Measurements from ENCODE around the gene TBX2.

The TBX2 gene

GRCh38 chr17:61387511-61388305, 11.9 kb upstream of the TBX2 start:
- DNase-seq (ENCODE audit: low read depth in 2 of 2): no peak

GRCh38 chr17:61388561-61389356, 10.9 kb upstream of the TBX2 start:
- DNase-seq (ENCODE audit: low read depth in 2 of 2): no peak

GRCh38 chr17:61389670-61390478, 9.8 kb upstream of the TBX2 start:
- DNase-seq (ENCODE audit: low read depth in 2 of 2): no peak

GRCh38 chr17:61390479-61390791, 9.2 kb upstream of the TBX2 start:
- DNase-seq (ENCODE audit: low read depth in 2 of 2): no peak

- DNase-seq (ENCODE audit: low read depth in 2 of 2): no peak
Observed at GRCh38 chr17:61391595-61392291, 7.9 kb upstream of the TBX2 start.

- DNase-seq (ENCODE audit: low read depth in 2 of 2): no peak
Observed at GRCh38 chr17:61392679-61393078, 7.0 kb upstream of the TBX2 start.

GRCh38 chr17:61393550-61393903, 6.1 kb upstream of the TBX2 start:
- DNase-seq (ENCODE audit: low read depth in 2 of 2): no peak

- DNase-seq (ENCODE audit: low read depth in 2 of 2): no peak
Observed at GRCh38 chr17:61393904-61394629, 5.6 kb upstream of the TBX2 start.

- DNase-seq (ENCODE audit: low read depth in 2 of 2): no peak
Observed at GRCh38 chr17:61394630-61395408, 4.8 kb upstream of the TBX2 start.

- DNase-seq (ENCODE audit: low read depth in 2 of 2): no peak
Observed at GRCh38 chr17:61395409-61395982, 4.1 kb upstream of the TBX2 start.

- no peak for DNase-seq (ENCODE audit: low read depth in 2 of 2)
Observed at GRCh38 chr17:61395983-61396585, 3.6 kb upstream of the TBX2 start.

GRCh38 chr17:61396586-61397085, 3.0 kb upstream of the TBX2 start:
- no peak for DNase-seq (ENCODE audit: low read depth in 2 of 2)

GRCh38 chr17:61397086-61397842, 2.4 kb upstream of the TBX2 start:
- DNase-seq (ENCODE audit: low read depth in 2 of 2): no peak

- DNase-seq (ENCODE audit: low read depth in 2 of 2): no peak
Observed at GRCh38 chr17:61398721-61399130, 917 bp upstream of the TBX2 start.

GRCh38 chr17:61400066-61400716, 548 bp downstream of the TBX2 start:
- DNase-seq (ENCODE audit: low read depth in 2 of 2): no peak

- no peak for DNase-seq (ENCODE audit: low read depth in 2 of 2)
Observed at GRCh38 chr17:61400717-61401388, 1.2 kb downstream of the TBX2 start.

- no peak for DNase-seq (ENCODE audit: low read depth in 2 of 2)
Observed at GRCh38 chr17:61401389-61402072, 1.9 kb downstream of the TBX2 start.

Data from stimulated activated CD8-positive, alpha-beta memory T cell treated with anti-CD3 and anti-CD28 coated beads, Interleukin-15, amount 100 ng/mL, for 4 hours (primary cell).